CD14-positive monocyte (primary cell): ENCODE results near the gene TRAM2. TPM values are rescaled to one million over a fixed set of nuclear protein-coding genes. Genes with fewer than 3 reads are reported as not detected.

Source experiments
- DNase-seq, 3 donors: peaks; one replicate each; pipeline ENCODE4 v3.0.0-alpha.2; 2011 to 2022
- H2AFZ ChIP-seq: 2 replicates; pipeline ENCODE4 v1.6.0; 2012; ENCODE audit warnings: mild to moderate bottlenecking, low read depth, low read length, inconsistent platforms; ENCODE audit not compliant: insufficient read depth, poor library complexity, severe bottlenecking
- H3K27ac ChIP-seq, 2 donors: 1 replicate in 1 of 2; 2 replicates in 1 of 2; pipeline ENCODE4 v1.5.1; 2012 to 2013; ENCODE audit warnings: low read length in 2 of 2, control low read depth in 1 of 2, inconsistent platforms in 1 of 2, low read depth in 1 of 2, mild to moderate bottlenecking in 1 of 2
- H3K27me3 ChIP-seq, 2 donors: one replicate each; pipeline versions ENCODE4 v1.6.0 to v1.6.1; 2011 to 2013; ENCODE audit warnings: low read length in 2 of 2; ENCODE audit not compliant: control insufficient read depth in 2 of 2, insufficient read depth in 2 of 2
- H3K36me3 ChIP-seq, 2 donors: replicated peaks in 1 of 2; 1 replicate in 1 of 2; 2 replicates in 1 of 2; pipeline versions ENCODE4 v1.5.1 to v1.6.1; 2012 to 2013; ENCODE audit warnings: low read length in 2 of 2, control low read depth in 1 of 2, inconsistent platforms in 1 of 2, mild to moderate bottlenecking in 1 of 2; ENCODE audit not compliant: insufficient read depth in 2 of 2, control insufficient read depth in 1 of 2
- H3K4me1 ChIP-seq, 2 donors: 1 replicate in 1 of 2; 2 replicates in 1 of 2; pipeline versions ENCODE4 v1.5.1 to v1.6.1; 2012 to 2013; ENCODE audit warnings: low read length in 2 of 2, control low read depth in 1 of 2, inconsistent platforms in 1 of 2, mild to moderate bottlenecking in 1 of 2, moderate library complexity in 1 of 2; ENCODE audit not compliant: insufficient read depth in 2 of 2, control insufficient read depth in 1 of 2
- H3K4me2 ChIP-seq: replicated peaks from 2 replicates; pipeline ENCODE3; 2012; ENCODE audit warnings: low read length, moderate library complexity, mild to moderate bottlenecking; ENCODE audit not compliant: poor library complexity, severe bottlenecking; ENCODE audit errors: extremely low read depth
- H3K4me3 ChIP-seq, 3 experiments: fragments of 200-600 bp in 1 of 3; sonication (generic) in 1 of 3; replicated peaks in 1 of 3; 1 replicate in 2 of 3; 2 replicates in 1 of 3; pipeline ENCODE4 v1.5.1; 2011 to 2013; ENCODE audit warnings: low read length in 3 of 3, mild to moderate bottlenecking in 3 of 3, control low read depth in 2 of 3, low read depth in 2 of 3, inconsistent platforms in 1 of 3, moderate library complexity in 1 of 3
- H3K79me2 ChIP-seq: 2 replicates; pipeline ENCODE4 v1.6.0; 2012; ENCODE audit warnings: mild to moderate bottlenecking, control low read depth, inconsistent platforms, low read length, moderate library complexity; ENCODE audit not compliant: insufficient read depth
- H3K9ac ChIP-seq: 2 replicates; pipeline ENCODE4 v1.6.0; 2017; ENCODE audit warnings: low read length, mild to moderate bottlenecking; ENCODE audit not compliant: insufficient read depth, poor library complexity, severe bottlenecking
- H3K9me3 ChIP-seq, 2 donors: replicated peaks in 1 of 2; 1 replicate in 1 of 2; 2 replicates in 1 of 2; pipeline versions ENCODE4 v1.5.1 to v1.6.1; 2012 to 2013; ENCODE audit warnings: low read length in 2 of 2, control low read depth in 1 of 2; ENCODE audit not compliant: control insufficient read depth in 1 of 2, insufficient read depth in 1 of 2
- H4K20me1 ChIP-seq: 2 replicates; pipeline ENCODE4 v1.6.0; 2012; ENCODE audit warnings: mild to moderate bottlenecking, low read length, control low read depth, moderate library complexity; ENCODE audit not compliant: insufficient read depth
- H3K27ac Mint-ChIP-seq, 7 donors: one replicate each; pipeline ENCODE4 v1.8.0; 2020; ENCODE audit warnings: mild to moderate bottlenecking in 7 of 7, mixed read lengths in 7 of 7, moderate library complexity in 6 of 7, inconsistent platforms in 2 of 7
- H3K27me3 Mint-ChIP-seq, 3 donors: one replicate each; pipeline ENCODE4 v1.8.0; 2021 to 2022; ENCODE audit warnings: low read depth in 3 of 3, mild to moderate bottlenecking in 3 of 3, mixed read lengths in 3 of 3, moderate library complexity in 3 of 3, inconsistent platforms in 1 of 3
- H3K36me3 Mint-ChIP-seq, 2 donors: one replicate each; pipeline ENCODE4 v1.8.0; 2020; ENCODE audit warnings: mixed read lengths in 2 of 2, inconsistent platforms in 1 of 2, mild to moderate bottlenecking in 1 of 2
- H3K4me1 Mint-ChIP-seq: one replicate; pipeline ENCODE4 v1.8.0; 2020; ENCODE audit warnings: mild to moderate bottlenecking, mixed read lengths
- H3K4me3 Mint-ChIP-seq, 2 donors: one replicate each; pipeline ENCODE4 v1.8.0; 2020; ENCODE audit warnings: mild to moderate bottlenecking in 2 of 2, mixed read lengths in 2 of 2, moderate library complexity in 1 of 2
- H3K9me3 Mint-ChIP-seq, 7 donors: one replicate each; pipeline ENCODE4 v1.8.0; 2020 to 2022; ENCODE audit warnings: mixed read lengths in 7 of 7, mild to moderate bottlenecking in 6 of 7, moderate library complexity in 6 of 7, inconsistent platforms in 2 of 7
- CTCF ChIP-seq: fragments of 200-600 bp; IDR thresholded peaks from one replicate; pipeline ENCODE4 v1.8.0; 2022; ENCODE audit warnings: antibody characterized with exemption, mild to moderate bottlenecking
- WGBS: methylation state at CpG from one replicate; pipeline ENCODE4 v1.1.5; 2013; ENCODE audit warnings: missing lambda C conversion rate; ENCODE audit not compliant: insufficient coverage; 5-methylcytosine and 5-hydroxymethylcytosine counted together
- intact Hi-C, 2 donors: fragments of 100-400 bp; cut with micrococcal nuclease; formaldehyde crosslinking; loops; one replicate each; pipeline versions ENCODE4 v1.15.0 to v1.15.1; 2023
- polyA plus RNA-seq, 3 donors: library from polyadenylated mRNA; depleted of rRNA in 1 of 3; unstranded in 2 of 3; stranded (reverse) in 1 of 3; fragments of 300-500 nt in 2 of 3; fragments of >200 nt in 1 of 3; fragmentation: Illumina TruSeq in 2 of 3; gene quantifications; 1 replicate in 2 of 3; 2 replicates in 1 of 3; pipeline ENCODE4 v1.2.3, GENCODE V29; 2012 to 2021

The TRAM2 gene
- polyA plus RNA-seq, 3 donors = 4.7 to 11.7 (median 5.9) TPM

- Mint-ChIP-seq H3K9me3 (no peaks in the 10 kb centered on the region), H3K27me3 (peaks cover 0 to 6% (median 0%) of the 10 kb centered on the region in 3 donors), H3K27ac (no peak overlapping the region), H3K4me1 (peaks cover 16% of the 10 kb centered on the region), H3K4me3 (no peak overlapping the region), H3K36me3 (peaks cover 12 to 19% of the 10 kb centered on the region in 2 donors)
- H3K9me3 ChIP-seq = no peaks in the 10 kb centered on the region
- H3K4me2 ChIP-seq = no peak overlapping the region
- H3K4me1 ChIP-seq = no peaks in the 10 kb centered on the region
- no peak overlapping the region for H2AFZ ChIP-seq
- no peaks in the 10 kb centered on the region for H3K27me3 ChIP-seq
- peak overlapping the region in 1 of 2 donors; percentile 4 for H3K27ac ChIP-seq
- no peak for TF ChIP-seq CTCF
- intact Hi-C loops = no loop called here
- no peak overlapping the region for H3K9ac ChIP-seq
- peaks cover 0 to 14% of the 10 kb centered on the region in 2 donors for H3K36me3 ChIP-seq
- no peak overlapping the region for H3K4me3 ChIP-seq
- 89% methylated on average over 3 of the region's 11 CpGs for WGBS
- DNase-seq = no peak
- H4K20me1 ChIP-seq = peaks cover 62% of the 10 kb centered on the region
- H3K79me2 ChIP-seq = peaks cover 89% of the 10 kb centered on the region
Measured at GRCh38 chr6:52557389-52558265, 19.2 kb downstream of the TRAM2 start.

GRCh38 chr6:52555518-52556233 lies 21.2 kb downstream of the TRAM2 start:
- H4K20me1 ChIP-seq = peaks cover 72% of the 10 kb centered on the region
- H3K9me3 Mint-ChIP-seq = no peaks in the 10 kb centered on the region
- no CpG with 5 or more reads among the region's 5 CpGs for WGBS
- no peak overlapping the region for H3K4me3 ChIP-seq
- intact Hi-C loops = no loop called here
- H3K4me2 ChIP-seq = no peak overlapping the region
- no peak overlapping the region for H2AFZ ChIP-seq
- peaks cover 91% of the 10 kb centered on the region for H3K79me2 ChIP-seq
- no peaks in the 10 kb centered on the region for H3K27me3 ChIP-seq
- no peak for TF ChIP-seq CTCF
- peaks cover 12% of the 10 kb centered on the region for H3K4me1 Mint-ChIP-seq
- no peak for DNase-seq
- no peak overlapping the region for H3K27ac Mint-ChIP-seq
- peaks cover 4 to 19% of the 10 kb centered on the region in 2 donors for H3K36me3 ChIP-seq
- no peaks in the 10 kb centered on the region for H3K4me1 ChIP-seq
- no peaks in the 10 kb centered on the region for H3K9me3 ChIP-seq
- H3K27me3 Mint-ChIP-seq = peaks cover 0 to 8% (median 0%) of the 10 kb centered on the region in 3 donors
- no peak overlapping the region for H3K27ac ChIP-seq
- H3K36me3 Mint-ChIP-seq = peaks cover 15 to 29% of the 10 kb centered on the region in 2 donors
- no peak overlapping the region for H3K9ac ChIP-seq
- H3K4me3 Mint-ChIP-seq = no peak overlapping the region
